Ascending aorta (tissue), 2 donors: Measurements from ENCODE around the gene S100A8. TPM values are rescaled to one million over a fixed set of nuclear protein-coding genes. Genes with fewer than 3 reads are reported as not detected.
A peak's percentile ranks its signal among the peaks of the same experiment; 100 is the strongest.

ENCODE experiments used
- DNase-seq, 2 donors: peaks; one replicate each; pipeline ENCODE4 v3.0.0-alpha.2; 2019; ENCODE audit warnings: low spot score in 2 of 2
- H3K27ac ChIP-seq, 2 donors: fragments of 200-600 bp; sonication (generic); one replicate each; pipeline ENCODE4 v1.5.1; 2016 to 2017; ENCODE audit warnings: mild to moderate bottlenecking in 1 of 2
- H3K27me3 ChIP-seq: fragments of 200-600 bp; sonication (generic); one replicate; pipeline ENCODE4 v1.5.1; 2017
- H3K36me3 ChIP-seq, 2 donors: fragments of 200-600 bp; sonication (generic); one replicate each; pipeline ENCODE4 v1.5.1; 2016
- H3K4me1 ChIP-seq, 2 donors: fragments of 200-600 bp; sonication (generic); one replicate each; pipeline ENCODE4 v1.5.1; 2016 to 2017; ENCODE audit warnings: mild to moderate bottlenecking in 1 of 2
- H3K4me3 ChIP-seq, 2 donors: fragments of 200-600 bp; sonication (generic); one replicate each; pipeline ENCODE4 v1.5.1; 2016 to 2017; ENCODE audit warnings: mild to moderate bottlenecking in 1 of 2
- H3K9me3 ChIP-seq, 2 donors: fragments of 200-600 bp; sonication (generic); one replicate each; pipeline ENCODE4 v1.5.1; 2016
- CTCF ChIP-seq, 3 experiments: fragments of 200-600 bp in 2 of 3; fragments of 450-650 bp in 1 of 3; sonication (generic) in 2 of 3; IDR thresholded peaks; one replicate each; pipeline ENCODE4 v1.5.1; 2016 to 2019; ENCODE audit warnings: antibody characterized with exemption in 3 of 3, mild to moderate bottlenecking in 1 of 3, moderate library complexity in 1 of 3
- intact Hi-C: fragments of 100-400 bp; cut with DNase I; formaldehyde crosslinking; loops from one replicate; pipeline ENCODE4 v1.15.1; 2023
- total RNA-seq: library from RNA; depleted of rRNA; stranded (reverse); fragments of >200 nt; gene quantifications from one replicate; pipeline ENCODE4 v1.1.0, GENCODE V29; 2016

Gene S100A8
- total RNA-seq, 1 donor from 2014 or later, result 33.5 TPM

GRCh38 chr1:153372571-153372970 is 18.3 kb downstream of the S100A8 start:
- Histone ChIP-seq H3K27me3 (no peaks in the 10 kb centered on the region), H3K4me3 (no peak overlapping the region), H3K27ac (no peak overlapping the region), H3K4me1 (no peaks in the 10 kb centered on the region), H3K36me3 (no peaks in the 10 kb centered on the region), H3K9me3 (no peaks in the 10 kb centered on the region)
- intact Hi-C loops, result no loop called here
- DNase-seq, result no peak
- no peak for TF ChIP-seq CTCF (IDR thresholded peaks at IDR 0.05)

GRCh38 chr1:153371231-153371630 is 19.6 kb downstream of the S100A8 start:
- intact Hi-C loops, result no loop called here
- H3K9me3 ChIP-seq, result no peaks in the 10 kb centered on the region
- no peaks in the 10 kb centered on the region for H3K4me1 ChIP-seq
- H3K27me3 ChIP-seq, result no peaks in the 10 kb centered on the region
- no peak overlapping the region for H3K27ac ChIP-seq
- no peaks in the 10 kb centered on the region for H3K36me3 ChIP-seq
- H3K4me3 ChIP-seq, result no peak overlapping the region
- DNase-seq, result no peak
- no peak for TF ChIP-seq CTCF (IDR thresholded peaks at IDR 0.05)

DNA sequence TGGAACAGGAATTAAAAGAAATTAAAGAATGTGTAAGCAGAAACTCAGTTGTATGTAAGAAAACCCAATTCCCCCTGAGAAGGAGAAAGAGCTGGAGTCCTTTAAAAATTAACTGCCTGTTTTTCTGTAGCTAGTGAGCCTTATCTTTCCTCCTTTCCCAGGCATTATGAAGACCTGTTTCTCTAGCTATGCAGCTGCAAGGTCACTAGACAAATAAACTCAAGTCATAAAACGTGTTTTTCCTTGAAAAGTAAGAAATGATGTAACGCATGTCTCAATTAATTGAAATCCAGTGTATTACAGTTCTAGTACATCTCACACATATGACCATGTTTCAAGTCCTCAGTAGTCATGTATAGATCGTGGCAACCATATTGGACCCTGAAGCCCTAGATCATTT is 20.7 kb downstream of the S100A8 start:
- Histone ChIP-seq H3K9me3 (no peaks in the 10 kb centered on the region), H3K27ac (no peak overlapping the region), H3K4me3 (no peak overlapping the region), H3K36me3 (no peaks in the 10 kb centered on the region), H3K4me1 (no peaks in the 10 kb centered on the region), H3K27me3 (no peaks in the 10 kb centered on the region)
- no peak for DNase-seq
- no peak for TF ChIP-seq CTCF (IDR thresholded peaks at IDR 0.05)
- intact Hi-C loops, result no loop called here

GRCh38 chr1:153368495-153368894 is 22.4 kb downstream of the S100A8 start:
- Histone ChIP-seq H3K9me3 (no peaks in the 10 kb centered on the region), H3K27me3 (no peaks in the 10 kb centered on the region), H3K36me3 (no peaks in the 10 kb centered on the region), H3K4me3 (no peak overlapping the region), H3K27ac (no peak overlapping the region), H3K4me1 (no peaks in the 10 kb centered on the region)
- DNase-seq, result no peak
- no peak for TF ChIP-seq CTCF (IDR thresholded peaks at IDR 0.05)
- intact Hi-C loops, result no loop called here

DNA sequence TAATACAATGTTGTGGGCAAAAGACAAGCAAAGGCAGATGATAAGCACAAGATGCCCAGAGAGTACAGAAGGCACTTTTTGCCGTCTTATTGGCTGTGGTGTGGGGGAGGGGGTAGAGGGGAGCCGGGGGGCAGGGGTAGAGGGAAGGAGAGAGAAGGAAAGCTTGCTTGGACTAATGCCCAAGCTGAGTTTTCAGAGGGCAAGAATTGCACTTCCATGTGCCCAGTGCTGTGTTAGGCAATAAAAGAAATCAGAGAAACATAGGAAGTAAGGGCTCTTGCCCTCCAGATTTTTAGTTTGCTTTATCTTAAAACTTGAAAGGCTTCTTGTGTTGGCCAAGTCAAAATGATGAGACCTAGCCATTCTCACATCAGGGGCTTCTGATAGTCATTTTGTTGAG is 23.8 kb downstream of the S100A8 start:
- no peak for TF ChIP-seq CTCF (IDR thresholded peaks at IDR 0.05)
- Histone ChIP-seq H3K9me3 (no peaks in the 10 kb centered on the region), H3K4me1 (no peaks in the 10 kb centered on the region), H3K27ac (no peak overlapping the region), H3K36me3 (no peaks in the 10 kb centered on the region), H3K4me3 (no peak overlapping the region), H3K27me3 (no peaks in the 10 kb centered on the region)
- DNase-seq, result no peak
- intact Hi-C loops, result no loop called here

- TF ChIP-seq CTCF (IDR thresholded peaks at IDR 0.05), result no peak
- no peak overlapping the region for H3K4me3 ChIP-seq
Observed at GRCh38 chr1:153366261-153366660, 24.6 kb downstream of the S100A8 start.

More at GRCh38 chr1:153366261-153366660, 24.6 kb downstream of the S100A8 start:
- Histone ChIP-seq H3K27me3 (no peaks in the 10 kb centered on the region), H3K27ac (no peak overlapping the region), H3K9me3 (no peaks in the 10 kb centered on the region), H3K4me1 (no peaks in the 10 kb centered on the region), H3K36me3 (no peaks in the 10 kb centered on the region)
- intact Hi-C loops, result no loop called here
- DNase-seq, result peak in 1 of 2 donors; percentile 45
